ENCODE measurements around the gene WHRN.

Gene WHRN

GRCh38 chr9:114546851-114547250, 41.6 kb upstream of the WHRN start:
- no peak for DNase-seq (ENCODE audit: low read depth)
- H3K4me3 ChIP-seq (ENCODE audit: low read depth, low read length): no peak overlapping the region
- TF ChIP-seq CTCF (IDR thresholded peaks at IDR 0.05; ENCODE audit: low read depth, low read length) (no peak), MAX (IDR thresholded peaks at IDR 0.05; ENCODE audit: low read depth, low read length) (no peak), MYC (IDR thresholded peaks at IDR 0.05; ENCODE audit: low read depth, low read length) (no peak), POLR2A (IDR thresholded peaks at IDR 0.05; ENCODE audit: extremely low read depth, insufficient read length) (no peak)

- no peak overlapping the region for H3K4me3 ChIP-seq (ENCODE audit: low read depth, low read length)
- DNase-seq (ENCODE audit: low read depth): no peak
- TF ChIP-seq POLR2A (IDR thresholded peaks at IDR 0.05; ENCODE audit: extremely low read depth, insufficient read length) (no peak), CTCF (IDR thresholded peaks at IDR 0.05; ENCODE audit: low read depth, low read length) (no peak), MAX (IDR thresholded peaks at IDR 0.05; ENCODE audit: low read depth, low read length) (no peak), MYC (IDR thresholded peaks at IDR 0.05; ENCODE audit: low read depth, low read length) (no peak)
Observed at GRCh38 chr9:114545055-114545454, 39.8 kb upstream of the WHRN start.

GRCh38 chr9:114539701-114540380, 34.6 kb upstream of the WHRN start:
- DNase-seq (ENCODE audit: low read depth): no peak
- H3K4me3 ChIP-seq (ENCODE audit: low read depth, low read length): no peak overlapping the region
- TF ChIP-seq MYC (IDR thresholded peaks at IDR 0.05; ENCODE audit: low read depth, low read length) (no peak), POLR2A (IDR thresholded peaks at IDR 0.05; ENCODE audit: extremely low read depth, insufficient read length) (no peak), MAX (IDR thresholded peaks at IDR 0.05; ENCODE audit: low read depth, low read length) (no peak), CTCF (IDR thresholded peaks at IDR 0.05; ENCODE audit: low read depth, low read length) (no peak)

GRCh38 chr9:114538241-114538640, 33.0 kb upstream of the WHRN start:
- peak; percentile 55 for DNase-seq (ENCODE audit: low read depth)
- no peak for TF ChIP-seq POLR2A (IDR thresholded peaks at IDR 0.05; ENCODE audit: extremely low read depth, insufficient read length)
- peak; percentile 18 for TF ChIP-seq CTCF (IDR thresholded peaks at IDR 0.05; ENCODE audit: low read depth, low read length)
- no peak overlapping the region for H3K4me3 ChIP-seq (ENCODE audit: low read depth, low read length)

GRCh38 chr9:114532561-114533237, 27.4 kb upstream of the WHRN start:
- DNase-seq (ENCODE audit: low read depth): no peak
- H3K4me3 ChIP-seq (ENCODE audit: low read depth, low read length): no peak overlapping the region
- TF ChIP-seq MAX (IDR thresholded peaks at IDR 0.05; ENCODE audit: low read depth, low read length) (no peak), POLR2A (IDR thresholded peaks at IDR 0.05; ENCODE audit: extremely low read depth, insufficient read length) (no peak), MYC (IDR thresholded peaks at IDR 0.05; ENCODE audit: low read depth, low read length) (no peak), CTCF (IDR thresholded peaks at IDR 0.05; ENCODE audit: low read depth, low read length) (no peak)

All from NB4 (cell line).